VCaP (cell line): Measurements from ENCODE around the gene EFNA5.
"Not testable (repeated sequence)": the region's sequence is repeated elsewhere in the genome, so short reads cannot be mapped to it uniquely, and the experiment has no call there.

ENCODE experiments used
- H3K27ac ChIP-seq: fragments of 450-650 bp; 2 replicates; pipeline ENCODE4 v1.5.1; 2017
- TF ChIP-seq, protein P1 (sequence below): fragments of 450-650 bp; conservative IDR thresholded peaks from 2 replicates; pipeline ENCODE4 v1.5.1; 2017; ENCODE audit warnings: mild to moderate bottlenecking, moderate library complexity

Gene EFNA5

DNA sequence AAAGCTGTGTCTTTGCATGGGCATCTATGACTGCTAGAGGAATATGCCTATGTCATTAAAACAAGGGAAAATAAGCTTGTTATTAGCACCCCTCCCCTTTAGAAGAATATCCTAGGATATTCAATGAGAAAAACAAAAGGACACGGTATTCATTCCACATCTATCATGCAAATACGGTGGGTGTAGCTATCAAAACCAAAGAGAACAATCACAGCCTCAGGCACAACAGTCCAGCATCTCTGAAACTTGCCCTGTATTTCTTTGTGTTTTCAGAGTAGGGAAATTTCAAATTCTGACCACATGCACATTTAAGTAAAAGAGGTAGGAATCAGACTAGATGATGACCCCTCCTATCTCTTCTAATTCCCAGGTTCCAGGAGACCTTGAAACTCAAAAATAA, 209.9 kb downstream of the EFNA5 start:
- H3K27ac ChIP-seq = no peak overlapping the region
- TF ChIP-seq, protein P1, sequence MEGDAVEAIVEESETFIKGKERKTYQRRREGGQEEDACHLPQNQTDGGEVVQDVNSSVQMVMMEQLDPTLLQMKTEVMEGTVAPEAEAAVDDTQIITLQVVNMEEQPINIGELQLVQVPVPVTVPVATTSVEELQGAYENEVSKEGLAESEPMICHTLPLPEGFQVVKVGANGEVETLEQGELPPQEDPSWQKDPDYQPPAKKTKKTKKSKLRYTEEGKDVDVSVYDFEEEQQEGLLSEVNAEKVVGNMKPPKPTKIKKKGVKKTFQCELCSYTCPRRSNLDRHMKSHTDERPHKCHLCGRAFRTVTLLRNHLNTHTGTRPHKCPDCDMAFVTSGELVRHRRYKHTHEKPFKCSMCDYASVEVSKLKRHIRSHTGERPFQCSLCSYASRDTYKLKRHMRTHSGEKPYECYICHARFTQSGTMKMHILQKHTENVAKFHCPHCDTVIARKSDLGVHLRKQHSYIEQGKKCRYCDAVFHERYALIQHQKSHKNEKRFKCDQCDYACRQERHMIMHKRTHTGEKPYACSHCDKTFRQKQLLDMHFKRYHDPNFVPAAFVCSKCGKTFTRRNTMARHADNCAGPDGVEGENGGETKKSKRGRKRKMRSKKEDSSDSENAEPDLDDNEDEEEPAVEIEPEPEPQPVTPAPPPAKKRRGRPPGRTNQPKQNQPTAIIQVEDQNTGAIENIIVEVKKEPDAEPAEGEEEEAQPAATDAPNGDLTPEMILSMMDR = no peak

GRCh38 chr5:107459605-107460004, 211.1 kb downstream of the EFNA5 start:
- no peak overlapping the region for H3K27ac ChIP-seq
- TF ChIP-seq, protein P1 = no peak

- H3K27ac ChIP-seq = no peak overlapping the region
- TF ChIP-seq, protein P1 = no peak
These were observed 212.4 kb downstream of the EFNA5 start for GRCh38 chr5:107458322-107458721.

DNA sequence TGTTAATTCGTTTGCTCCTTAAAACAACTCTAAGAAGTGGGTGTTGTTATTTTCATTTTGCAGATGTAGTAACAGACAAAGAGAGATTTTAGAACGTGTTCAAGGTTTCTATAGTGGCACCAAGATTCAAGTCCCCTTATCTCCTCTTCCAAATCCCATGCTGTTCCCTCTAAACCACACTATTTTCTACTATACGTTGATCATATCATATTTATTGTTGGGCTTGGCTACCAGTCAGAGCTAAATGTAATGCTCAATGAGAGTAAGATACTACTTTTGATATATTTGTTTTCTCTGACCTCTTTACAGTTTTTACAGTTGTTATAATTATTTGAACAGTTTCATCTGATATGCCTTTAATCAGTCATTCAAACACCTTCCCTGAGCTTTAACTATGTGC, 212.9 kb downstream of the EFNA5 start:
- TF ChIP-seq, protein P1 = no peak
- H3K27ac ChIP-seq = no peak overlapping the region

DNA sequence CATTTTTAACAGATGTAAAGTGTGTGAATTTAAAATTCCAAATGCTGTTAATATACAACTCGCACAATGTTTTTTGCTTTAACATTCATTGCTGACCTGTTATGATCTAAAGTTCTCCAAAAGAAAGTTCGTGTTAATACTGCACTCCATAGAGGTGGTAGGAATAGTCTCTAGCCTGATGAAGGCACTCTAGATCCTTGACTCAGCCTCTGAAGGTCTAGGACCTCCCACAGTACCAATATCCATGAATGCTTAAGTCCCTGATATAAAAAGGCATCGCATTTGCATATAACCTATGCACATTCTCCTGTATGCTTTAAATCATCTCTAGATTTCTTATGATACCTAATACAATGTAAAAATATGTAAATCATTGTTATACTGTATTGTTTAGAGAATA, 213.6 kb downstream of the EFNA5 start:
- TF ChIP-seq, protein P1 = no peak
- H3K27ac ChIP-seq = no peak overlapping the region

- TF ChIP-seq, protein P1 = no peak
- no peak overlapping the region for H3K27ac ChIP-seq
These were observed 214.4 kb downstream of the EFNA5 start for GRCh38 chr5:107456281-107456715.

DNA sequence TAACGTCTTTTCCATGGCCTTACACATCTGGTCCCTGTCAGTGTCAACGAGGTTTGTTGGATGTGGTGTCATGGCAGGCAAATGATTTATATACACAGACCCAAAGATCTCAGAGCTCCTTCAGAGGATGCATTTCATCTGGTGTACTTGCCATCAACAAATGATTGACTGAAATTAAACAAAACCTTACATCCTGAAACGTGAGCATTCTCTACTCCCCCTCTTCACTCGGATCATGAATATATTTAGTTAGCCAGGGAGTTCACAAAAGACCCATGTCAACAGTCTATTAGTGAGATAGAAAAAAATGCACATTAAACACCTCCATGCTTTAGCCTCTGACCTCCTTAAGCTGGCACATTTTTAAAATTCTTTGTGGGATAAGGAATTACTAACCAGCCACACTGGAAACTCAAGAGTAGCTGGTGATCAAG, 215.6 kb downstream of the EFNA5 start:
- TF ChIP-seq, protein P1 = no peak
- no peak overlapping the region for H3K27ac ChIP-seq

GRCh38 chr5:107451827-107452226, 218.9 kb downstream of the EFNA5 start:
- H3K27ac ChIP-seq = not testable (repeated sequence)
